ENCODE data around the gene CCDC159. TPM values are rescaled to one million over a fixed set of nuclear protein-coding genes. Genes with fewer than 3 reads are reported as not detected.

CCDC159 gene, protein sequence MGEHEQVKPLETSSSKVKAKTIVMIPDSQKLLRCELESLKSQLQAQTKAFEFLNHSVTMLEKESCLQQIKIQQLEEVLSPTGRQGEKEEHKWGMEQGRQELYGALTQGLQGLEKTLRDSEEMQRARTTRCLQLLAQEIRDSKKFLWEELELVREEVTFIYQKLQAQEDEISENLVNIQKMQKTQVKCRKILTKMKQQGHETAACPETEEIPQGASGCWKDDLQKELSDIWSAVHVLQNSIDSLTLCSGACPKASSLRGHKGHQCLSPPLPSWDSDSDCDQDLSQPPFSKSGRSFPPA
- 55.9 TPM for total RNA-seq

DNA sequence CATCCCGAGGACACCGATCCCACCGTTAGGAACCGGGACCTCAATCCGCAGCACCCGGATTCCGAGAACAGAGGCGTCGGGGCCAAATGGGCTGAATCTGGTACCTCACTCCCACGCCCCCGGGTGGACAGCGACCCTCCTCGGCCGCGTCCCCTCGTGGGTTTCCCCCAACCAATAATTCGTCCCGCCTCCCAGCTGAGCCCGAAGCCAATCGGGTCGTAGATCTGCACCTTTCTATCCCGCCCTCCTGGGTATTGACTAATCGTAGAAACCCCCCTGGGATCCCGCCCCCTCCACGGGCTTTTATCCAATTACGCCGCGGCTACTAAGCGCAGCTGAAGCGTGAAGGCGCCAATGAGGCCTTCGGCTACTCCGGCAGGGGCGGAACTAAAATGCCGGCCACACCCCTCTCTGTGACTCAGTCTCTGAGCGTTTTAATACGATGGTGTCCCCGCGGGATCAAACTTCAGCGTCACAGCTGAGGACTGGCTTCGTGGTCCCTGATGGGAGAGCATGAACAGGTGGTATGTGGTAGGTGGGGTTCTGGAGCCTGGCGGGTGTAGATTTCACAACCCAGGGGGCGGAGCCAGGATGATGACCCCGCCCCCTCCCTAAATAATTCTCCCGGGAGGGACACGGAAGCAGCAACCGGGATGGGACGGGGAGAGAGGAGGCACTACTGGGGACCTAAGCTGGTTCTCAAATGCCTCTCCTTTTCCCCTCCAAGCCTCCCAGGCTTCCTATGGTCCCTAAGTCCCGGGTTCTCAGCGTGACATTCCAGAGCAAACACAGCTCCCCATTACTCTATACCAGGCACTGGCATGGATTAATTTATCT lies at the start of gene CCDC159, which contains the start of gene TMEM205:
Gene CCDC159 (plus strand): TSS at position 416 of the 837 bp plus-strand sequence. CDS start 88 bp downstream, at position 504.
Gene TMEM205 (minus strand): TSS at position 165 of the 837 bp plus-strand sequence. CDS start 649 bp downstream, outside the sequence.

GRCh38 chr19:11339254-11340098 lies 6.8 kb upstream of the CCDC159 start, which contains the start of gene RAB3D:
Gene RAB3D, minus strand, starts transcription at chr19:11339657. Its CDS starts 2,258 bp downstream, at chr19:11337399.

DNA sequence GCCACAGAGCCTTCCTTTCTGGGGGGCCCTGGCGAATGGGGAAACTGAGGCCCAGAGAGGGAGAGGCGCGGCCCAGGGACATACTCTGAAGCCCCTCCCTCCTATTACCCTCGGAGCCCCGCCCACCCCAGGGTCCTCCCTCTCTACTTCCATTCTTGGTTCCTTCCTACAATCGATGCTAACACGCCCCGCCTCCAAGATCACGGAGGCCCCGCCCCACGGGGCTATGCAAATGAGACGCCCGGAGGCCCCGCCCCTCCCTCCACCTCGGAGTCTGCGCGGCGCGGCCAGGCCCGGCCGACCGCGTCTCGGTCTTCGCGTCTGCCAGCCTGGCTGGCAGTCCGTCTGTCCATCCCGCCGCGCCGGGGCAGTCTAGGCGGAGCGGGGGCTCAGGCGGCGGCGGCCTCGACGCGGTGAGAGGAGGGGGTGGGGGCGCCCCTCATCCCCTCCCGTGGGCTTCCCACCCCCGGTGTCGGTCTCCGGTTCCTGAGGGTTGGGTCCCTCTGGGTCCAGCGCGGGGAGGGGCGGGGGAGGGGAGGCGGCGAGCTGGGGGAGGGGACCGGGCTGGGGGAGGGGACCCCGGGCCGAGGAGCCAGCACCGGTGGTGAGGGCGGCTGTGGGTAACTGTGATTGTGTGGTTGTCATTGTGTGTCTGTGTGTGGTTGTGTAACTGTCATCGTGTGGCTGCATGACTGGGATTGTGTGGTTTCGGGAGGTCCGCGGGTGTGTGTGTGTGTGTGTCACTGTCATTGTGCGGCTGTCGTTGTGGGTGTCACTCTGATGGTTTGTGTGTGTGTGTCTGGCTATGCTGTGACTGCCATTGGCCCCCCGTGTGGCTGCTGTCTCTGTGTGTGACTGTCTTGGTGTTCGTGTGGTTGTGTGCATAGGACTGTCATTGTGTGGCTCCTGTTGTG lies 9.1 kb downstream of the CCDC159 start, which contains the start of gene PLPPR2:
Gene PLPPR2 (plus strand): TSS at position 273 of the 914 bp plus-strand sequence. CDS start 2,242 bp downstream, outside the sequence.

GRCh38 chr19:11374433-11375142 lies 28.3 kb downstream of the CCDC159 start, which contains the start of gene SWSAP1:
Gene SWSAP1, plus strand, starts transcription at chr19:11374666. Its CDS starts 15 bp downstream, at chr19:11374681.

Other genes with a start within 250 kb of the CCDC159 start
- 11.4 TPM for gene SPC24, start 190.7 kb upstream of the CCDC159 start, total RNA-seq
- 190 TPM for gene KANK2, start 149.0 kb upstream of the CCDC159 start, total RNA-seq
- gene ANGPTL8, start 106.9 kb upstream of the CCDC159 start, total RNA-seq: 1.4 TPM
- 44.9 TPM for gene DOCK6, start 84.0 kb upstream of the CCDC159 start, total RNA-seq
- gene TSPAN16, start 50.4 kb upstream of the CCDC159 start, total RNA-seq: not detected
- 17.7 TPM for gene RAB3D, start 6.9 kb upstream of the CCDC159 start, total RNA-seq
- 83.0 TPM for gene TMEM205, start 251 bp upstream of the CCDC159 start, total RNA-seq
- gene PLPPR2, start 8.9 kb downstream of the CCDC159 start, total RNA-seq: 16.8 TPM
- 1.5 TPM for gene SWSAP1, start 28.1 kb downstream of the CCDC159 start, total RNA-seq
- gene EPOR, start 37.8 kb downstream of the CCDC159 start, total RNA-seq: 3.4 TPM
- gene RGL3, start 72.8 kb downstream of the CCDC159 start, total RNA-seq: 2.5 TPM
- gene ODAD3, start 88.6 kb downstream of the CCDC159 start, total RNA-seq: 0.27 TPM
- 110 TPM for gene PRKCSH, start 89.1 kb downstream of the CCDC159 start, total RNA-seq
- 38.3 TPM for gene ELAVL3, start 134.5 kb downstream of the CCDC159 start, total RNA-seq
- gene ZNF653, start 159.3 kb downstream of the CCDC159 start, total RNA-seq: 12.9 TPM
- 43.5 TPM for gene ECSIT, start 182.6 kb downstream of the CCDC159 start, total RNA-seq
- 43.3 TPM for gene CNN1, start 192.3 kb downstream of the CCDC159 start, total RNA-seq
- gene ELOF1, start 212.7 kb downstream of the CCDC159 start, total RNA-seq: 23.4 TPM
- gene ACP5, start 231.1 kb downstream of the CCDC159 start, total RNA-seq: 16.7 TPM